HepG2 (cell line): ENCODE data around the gene HSF2BP. TPM values are rescaled to one million over a fixed set of nuclear protein-coding genes. Genes with fewer than 3 reads are reported as not detected.
A peak's percentile ranks its signal among the peaks of the same experiment; 100 is the strongest.

Experiments used
- CCDC6 ChIP-seq: sonication (generic); formaldehyde crosslinking; IDR thresholded peaks from 2 replicates; pipeline ENCODE4 v1.8.1; 2022; ENCODE audit warnings: mild to moderate bottlenecking, missing genetic modification reagents, moderate library complexity
- CENPX ChIP-seq: sonication (generic); formaldehyde crosslinking; IDR thresholded peaks from 2 replicates; pipeline ENCODE4 v1.9.0; 2021; ENCODE audit warnings: mild to moderate bottlenecking, missing genetic modification reagents, moderate library complexity
- FOXA3 ChIP-seq: IDR thresholded peaks from 2 replicates; pipeline ENCODE4 v1.6.1; 2016; ENCODE audit warnings: missing genetic modification reagents, missing compliant biosample characterization
- FOXO1 ChIP-seq: sonication (generic); formaldehyde crosslinking; IDR thresholded peaks from 2 replicates; pipeline ENCODE4 v1.4.0; 2020; ENCODE audit warnings: missing genetic modification reagents
- MBD4 ChIP-seq: IDR thresholded peaks from 2 replicates; pipeline ENCODE4 v1.6.1; 2012; ENCODE audit warnings: low read length, inconsistent platforms, borderline replicate concordance
- NAIF1 ChIP-seq: sonication (generic); formaldehyde crosslinking; IDR thresholded peaks from 2 replicates; pipeline ENCODE4 v1.5.0; 2020; ENCODE audit warnings: mild to moderate bottlenecking, missing genetic modification reagents, borderline replicate concordance
- RBAK ChIP-seq: sonication (generic); formaldehyde crosslinking; IDR thresholded peaks from 2 replicates; pipeline ENCODE4 v1.5.1; 2020; ENCODE audit warnings: mild to moderate bottlenecking, missing genetic modification reagents
- RFXAP ChIP-seq: sonication (generic); formaldehyde crosslinking; IDR thresholded peaks from 2 replicates; pipeline ENCODE4 v1.4.0; 2020; ENCODE audit warnings: missing genetic modification reagents, borderline replicate concordance
- U2AF1 ChIP-seq: fragments of 200-400 bp; formaldehyde crosslinking; optimal IDR thresholded peaks from 2 replicates; pipeline ENCODE3; 2017; ENCODE audit warnings: mild to moderate bottlenecking, low read depth, low read length
- WIZ ChIP-seq: sonication (generic); formaldehyde crosslinking; IDR thresholded peaks from 2 replicates; pipeline ENCODE4 v1.5.1; 2020; ENCODE audit warnings: mild to moderate bottlenecking, missing genetic modification reagents
- ZBTB21 ChIP-seq: sonication (generic); formaldehyde crosslinking; IDR thresholded peaks from 2 replicates; pipeline ENCODE4 v1.4.0; 2020; ENCODE audit warnings: missing genetic modification reagents
- ZNF441 ChIP-seq: sonication (generic); formaldehyde crosslinking; IDR thresholded peaks from 2 replicates; pipeline ENCODE4 v1.7.0; 2021; ENCODE audit warnings: missing genetic modification reagents, borderline replicate concordance
- ZNF572 ChIP-seq: sonication (generic); formaldehyde crosslinking; IDR thresholded peaks from 2 replicates; pipeline ENCODE4 v1.5.1; 2020; ENCODE audit warnings: mild to moderate bottlenecking, missing genetic modification reagents
- ZNF577 ChIP-seq: sonication (generic); formaldehyde crosslinking; IDR thresholded peaks from 2 replicates; pipeline ENCODE4 v1.4.0; 2020; ENCODE audit warnings: mild to moderate bottlenecking, low read depth, missing genetic modification reagents, borderline replicate concordance
- ZNF652 ChIP-seq: IDR thresholded peaks from 2 replicates; pipeline ENCODE4 v1.6.1; 2016; ENCODE audit warnings: low read depth, borderline replicate concordance
- ZNF737 ChIP-seq: sonication (generic); formaldehyde crosslinking; IDR thresholded peaks from 2 replicates; pipeline ENCODE4 v1.5.0; 2020; ENCODE audit warnings: missing genetic modification reagents, mild to moderate bottlenecking, borderline replicate concordance
- ZSCAN29 ChIP-seq: sonication (generic); formaldehyde crosslinking; conservative IDR thresholded peaks from 2 replicates; pipeline ENCODE4 v1.4.0; 2020; ENCODE audit warnings: mild to moderate bottlenecking, missing genetic modification reagents
- polyA plus RNA-seq, 8 experiments: library from polyadenylated mRNA; depleted of rRNA in 3 of 8; stranded (reverse) in 7 of 8; unstranded in 1 of 8; fragments of >200 nt; fragmentation: Illumina TruSeq in 4 of 8; extraction: Trizol in 4 of 8; gene quantifications; 2 replicates each; pipeline versions ENCODE4 v1.2.1 to v1.2.3, GENCODE V29; 2011 to 2016; ENCODE audit warnings: low read depth in 4 of 8, missing spikeins in 1 of 8, mixed read lengths in 1 of 8; ENCODE audit not compliant: insufficient read depth in 1 of 8
- total RNA-seq, 5 experiments: library from RNA; depleted of rRNA; stranded (reverse); fragments of >200 nt; fragmentation: Illumina TruSeq; extraction: Trizol; gene quantifications; 2 replicates each; pipeline ENCODE4 v1.2.3, GENCODE V29; 2016; ENCODE audit warnings: low read depth in 1 of 5
- TF ChIP-seq, protein P1 (sequence below), 2 experiments: fragments of 450-650 bp in 1 of 2; sonication (generic) in 1 of 2; formaldehyde crosslinking; IDR thresholded peaks; 2 replicates each; pipeline versions ENCODE4 v1.5.0 to v1.8.0; 2020 to 2022; ENCODE audit warnings: mild to moderate bottlenecking in 1 of 2, missing genetic modification reagents in 1 of 2
- TF ChIP-seq, protein P2 (sequence below): IDR thresholded peaks from 2 replicates; pipeline ENCODE4 v1.4.0; 2020; ENCODE audit warnings: mild to moderate bottlenecking, missing genetic modification reagents
- TF ChIP-seq, protein P3 (sequence below): sonication (generic); formaldehyde crosslinking; IDR thresholded peaks from 2 replicates; pipeline ENCODE4 v1.8.1; 2023; ENCODE audit warnings: mild to moderate bottlenecking, missing genetic modification reagents
- TF ChIP-seq, protein P4 (sequence below): sonication (generic); formaldehyde crosslinking; IDR thresholded peaks from 2 replicates; pipeline ENCODE4 v1.4.0; 2020; ENCODE audit warnings: missing genetic modification reagents
- TF ChIP-seq, protein P5 (sequence below): sonication (generic); IDR thresholded peaks from 2 replicates; pipeline ENCODE4 v1.6.1; 2016; ENCODE audit warnings: low read depth, borderline replicate concordance

HSF2BP gene
- total and polyA plus RNA-seq, 2 of the 13 experiments (the other 11 are each of a cell fraction or from before 2014, with no cell fraction given), result 0.67 to 2.2 TPM

DNA sequence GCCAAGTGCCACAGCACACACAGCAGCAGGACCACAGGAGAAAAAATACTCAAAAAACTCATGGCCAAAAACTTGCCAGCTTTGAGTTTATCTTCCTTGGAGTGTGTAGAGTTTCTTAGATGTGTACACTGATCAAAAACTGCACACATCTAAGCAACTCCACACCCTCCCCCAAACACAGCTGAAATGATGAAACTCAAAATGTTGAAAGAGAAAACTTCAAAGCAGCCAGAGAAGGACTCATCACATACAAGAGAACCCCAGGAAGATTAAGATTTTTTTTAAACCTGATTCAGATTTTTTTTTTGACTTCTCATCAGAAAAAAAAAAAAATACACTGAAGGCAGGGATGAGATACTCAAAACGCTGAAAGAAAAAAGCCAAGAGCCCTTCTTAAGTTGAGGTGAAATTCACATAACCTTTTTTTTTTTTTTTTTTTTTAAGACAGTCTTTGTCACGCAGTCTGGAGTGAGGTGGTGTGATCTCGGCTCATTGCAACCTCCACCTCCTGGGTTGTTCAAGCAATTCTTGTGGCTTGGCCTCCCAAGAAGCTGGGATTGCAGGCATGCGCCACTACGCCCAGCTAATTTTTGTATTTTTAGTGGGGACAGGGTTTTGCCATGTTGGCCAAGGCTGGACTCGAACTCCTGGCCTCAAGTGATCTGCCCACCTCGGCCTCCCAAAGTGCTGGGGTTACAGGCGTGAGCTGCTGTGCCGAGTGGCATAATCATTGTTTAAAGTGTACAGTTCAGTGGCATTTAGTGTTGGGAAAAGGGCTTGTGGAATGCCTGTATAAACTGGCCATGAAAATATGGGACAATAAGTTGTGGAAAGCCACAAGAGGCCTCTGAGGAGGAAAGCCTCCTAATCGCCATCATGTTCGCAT lies 38.7 kb upstream of the HSF2BP start (continued):
- no peak for TF ChIP-seq FOXO1 (CRISPR knock-in tag)
- TF ChIP-seq, protein P1, sequence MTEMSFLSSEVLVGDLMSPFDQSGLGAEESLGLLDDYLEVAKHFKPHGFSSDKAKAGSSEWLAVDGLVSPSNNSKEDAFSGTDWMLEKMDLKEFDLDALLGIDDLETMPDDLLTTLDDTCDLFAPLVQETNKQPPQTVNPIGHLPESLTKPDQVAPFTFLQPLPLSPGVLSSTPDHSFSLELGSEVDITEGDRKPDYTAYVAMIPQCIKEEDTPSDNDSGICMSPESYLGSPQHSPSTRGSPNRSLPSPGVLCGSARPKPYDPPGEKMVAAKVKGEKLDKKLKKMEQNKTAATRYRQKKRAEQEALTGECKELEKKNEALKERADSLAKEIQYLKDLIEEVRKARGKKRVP (CRISPR knock-in tag; IDR thresholded peaks at IDR 0.05), result peak in 1 of 2 experiments; percentile 68; a peak in 2 of 4 replicates
- no peak for TF ChIP-seq NAIF1 (CRISPR knock-in tag)
- no peak for TF ChIP-seq ZNF572 (CRISPR knock-in tag)
- TF ChIP-seq ZNF577, result no peak
- no peak for TF ChIP-seq CENPX (CRISPR knock-in tag)
- TF ChIP-seq, protein P2, sequence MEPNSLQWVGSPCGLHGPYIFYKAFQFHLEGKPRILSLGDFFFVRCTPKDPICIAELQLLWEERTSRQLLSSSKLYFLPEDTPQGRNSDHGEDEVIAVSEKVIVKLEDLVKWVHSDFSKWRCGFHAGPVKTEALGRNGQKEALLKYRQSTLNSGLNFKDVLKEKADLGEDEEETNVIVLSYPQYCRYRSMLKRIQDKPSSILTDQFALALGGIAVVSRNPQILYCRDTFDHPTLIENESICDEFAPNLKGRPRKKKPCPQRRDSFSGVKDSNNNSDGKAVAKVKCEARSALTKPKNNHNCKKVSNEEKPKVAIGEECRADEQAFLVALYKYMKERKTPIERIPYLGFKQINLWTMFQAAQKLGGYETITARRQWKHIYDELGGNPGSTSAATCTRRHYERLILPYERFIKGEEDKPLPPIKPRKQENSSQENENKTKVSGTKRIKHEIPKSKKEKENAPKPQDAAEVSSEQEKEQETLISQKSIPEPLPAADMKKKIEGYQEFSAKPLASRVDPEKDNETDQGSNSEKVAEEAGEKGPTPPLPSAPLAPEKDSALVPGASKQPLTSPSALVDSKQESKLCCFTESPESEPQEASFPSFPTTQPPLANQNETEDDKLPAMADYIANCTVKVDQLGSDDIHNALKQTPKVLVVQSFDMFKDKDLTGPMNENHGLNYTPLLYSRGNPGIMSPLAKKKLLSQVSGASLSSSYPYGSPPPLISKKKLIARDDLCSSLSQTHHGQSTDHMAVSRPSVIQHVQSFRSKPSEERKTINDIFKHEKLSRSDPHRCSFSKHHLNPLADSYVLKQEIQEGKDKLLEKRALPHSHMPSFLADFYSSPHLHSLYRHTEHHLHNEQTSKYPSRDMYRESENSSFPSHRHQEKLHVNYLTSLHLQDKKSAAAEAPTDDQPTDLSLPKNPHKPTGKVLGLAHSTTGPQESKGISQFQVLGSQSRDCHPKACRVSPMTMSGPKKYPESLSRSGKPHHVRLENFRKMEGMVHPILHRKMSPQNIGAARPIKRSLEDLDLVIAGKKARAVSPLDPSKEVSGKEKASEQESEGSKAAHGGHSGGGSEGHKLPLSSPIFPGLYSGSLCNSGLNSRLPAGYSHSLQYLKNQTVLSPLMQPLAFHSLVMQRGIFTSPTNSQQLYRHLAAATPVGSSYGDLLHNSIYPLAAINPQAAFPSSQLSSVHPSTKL (CRISPR knock-in tag), result 0 out of 2 replicates have a peak, but pooled peaks have one; percentile 28
- TF ChIP-seq FOXA3 (CRISPR knock-in tag), result peak; percentile 19; the same call in 1 of the 2 replicates
- TF ChIP-seq, protein P3, sequence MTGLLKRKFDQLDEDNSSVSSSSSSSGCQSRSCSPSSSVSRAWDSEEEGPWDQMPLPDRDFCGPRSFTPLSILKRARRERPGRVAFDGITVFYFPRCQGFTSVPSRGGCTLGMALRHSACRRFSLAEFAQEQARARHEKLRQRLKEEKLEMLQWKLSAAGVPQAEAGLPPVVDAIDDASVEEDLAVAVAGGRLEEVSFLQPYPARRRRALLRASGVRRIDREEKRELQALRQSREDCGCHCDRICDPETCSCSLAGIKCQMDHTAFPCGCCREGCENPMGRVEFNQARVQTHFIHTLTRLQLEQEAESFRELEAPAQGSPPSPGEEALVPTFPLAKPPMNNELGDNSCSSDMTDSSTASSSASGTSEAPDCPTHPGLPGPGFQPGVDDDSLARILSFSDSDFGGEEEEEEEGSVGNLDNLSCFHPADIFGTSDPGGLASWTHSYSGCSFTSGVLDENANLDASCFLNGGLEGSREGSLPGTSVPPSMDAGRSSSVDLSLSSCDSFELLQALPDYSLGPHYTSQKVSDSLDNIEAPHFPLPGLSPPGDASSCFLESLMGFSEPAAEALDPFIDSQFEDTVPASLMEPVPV (CRISPR knock-in tag), result no peak
- TF ChIP-seq ZSCAN29 (CRISPR knock-in tag), result no peak
- TF ChIP-seq ZNF441 (CRISPR knock-in tag), result no peak
- no peak for TF ChIP-seq RBAK
- TF ChIP-seq ZNF652, result no peak
- TF ChIP-seq, protein P4, sequence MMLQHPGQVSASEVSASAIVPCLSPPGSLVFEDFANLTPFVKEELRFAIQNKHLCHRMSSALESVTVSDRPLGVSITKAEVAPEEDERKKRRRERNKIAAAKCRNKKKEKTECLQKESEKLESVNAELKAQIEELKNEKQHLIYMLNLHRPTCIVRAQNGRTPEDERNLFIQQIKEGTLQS, result no peak
- no peak for TF ChIP-seq U2AF1
- TF ChIP-seq ZNF737 (CRISPR knock-in tag), result no peak
- no peak for TF ChIP-seq RFXAP
- TF ChIP-seq WIZ, result no peak
- TF ChIP-seq, protein P5, sequence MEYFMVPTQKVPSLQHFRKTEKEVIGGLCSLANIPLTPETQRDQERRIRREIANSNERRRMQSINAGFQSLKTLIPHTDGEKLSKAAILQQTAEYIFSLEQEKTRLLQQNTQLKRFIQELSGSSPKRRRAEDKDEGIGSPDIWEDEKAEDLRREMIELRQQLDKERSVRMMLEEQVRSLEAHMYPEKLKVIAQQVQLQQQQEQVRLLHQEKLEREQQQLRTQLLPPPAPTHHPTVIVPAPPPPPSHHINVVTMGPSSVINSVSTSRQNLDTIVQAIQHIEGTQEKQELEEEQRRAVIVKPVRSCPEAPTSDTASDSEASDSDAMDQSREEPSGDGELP, result peak; percentile 60; the same call in 1 of the 2 replicates
- TF ChIP-seq MBD4, result no peak
- TF ChIP-seq ZBTB21 (CRISPR knock-in tag), result no peak
- TF ChIP-seq CCDC6 (CRISPR knock-in tag), result no peak
